ENCODE results near the gene RND1. TPM values are rescaled to one million over a fixed set of nuclear protein-coding genes. Genes with fewer than 3 reads are reported as not detected.

Gene RND1
- total and polyA plus RNA-seq, 2 of the 13 experiments (the other 11 are each of a cell fraction or from before 2014, with no cell fraction given), result 1.8 to 1.9 TPM

- TF ChIP-seq, protein P1, sequence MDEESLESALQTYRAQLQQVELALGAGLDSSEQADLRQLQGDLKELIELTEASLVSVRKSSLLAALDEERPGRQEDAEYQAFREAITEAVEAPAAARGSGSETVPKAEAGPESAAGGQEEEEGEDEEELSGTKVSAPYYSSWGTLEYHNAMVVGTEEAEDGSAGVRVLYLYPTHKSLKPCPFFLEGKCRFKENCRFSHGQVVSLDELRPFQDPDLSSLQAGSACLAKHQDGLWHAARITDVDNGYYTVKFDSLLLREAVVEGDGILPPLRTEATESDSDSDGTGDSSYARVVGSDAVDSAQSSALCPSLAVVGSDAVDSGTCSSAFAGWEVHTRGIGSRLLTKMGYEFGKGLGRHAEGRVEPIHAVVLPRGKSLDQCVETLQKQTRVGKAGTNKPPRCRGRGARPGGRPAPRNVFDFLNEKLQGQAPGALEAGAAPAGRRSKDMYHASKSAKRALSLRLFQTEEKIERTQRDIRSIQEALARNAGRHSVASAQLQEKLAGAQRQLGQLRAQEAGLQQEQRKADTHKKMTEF (CRISPR knock-in tag; IDR thresholded peaks at IDR 0.05), result peak; percentile 61; the same call in 1 of the 2 replicates
- TF ChIP-seq, protein P2, sequence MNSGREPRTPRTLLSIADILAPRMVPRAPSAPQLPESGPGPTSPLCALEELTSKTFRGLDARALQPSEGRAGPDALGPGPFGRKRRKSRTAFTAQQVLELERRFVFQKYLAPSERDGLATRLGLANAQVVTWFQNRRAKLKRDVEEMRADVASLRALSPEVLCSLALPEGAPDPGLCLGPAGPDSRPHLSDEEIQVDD (CRISPR knock-in tag; IDR thresholded peaks at IDR 0.05; ENCODE audit: borderline replicate concordance), result no peak
- TF ChIP-seq KMT2B (CRISPR knock-in tag; IDR thresholded peaks at IDR 0.05) (no peak), DBP (CRISPR knock-in tag; IDR thresholded peaks at IDR 0.05; ENCODE audit: not compliant biosample characterization) (no peak), ZNF782 (CRISPR knock-in tag; IDR thresholded peaks at IDR 0.05; ENCODE audit: borderline replicate concordance) (no peak), ZNF788 (CRISPR knock-in tag; IDR thresholded peaks at IDR 0.05; ENCODE audit: borderline replicate concordance) (no peak), ZNF296 (CRISPR knock-in tag; conservative IDR thresholded peaks at IDR 0.05) (no peak), ZBTB42 (CRISPR knock-in tag; IDR thresholded peaks at IDR 0.05) (no peak), GZF1 (CRISPR knock-in tag; IDR thresholded peaks at IDR 0.05) (no peak), HINFP (CRISPR knock-in tag; IDR thresholded peaks at IDR 0.05; ENCODE audit: low read depth) (0 out of 2 replicates have a peak, but pooled peaks have one; percentile 34), ZFAT (CRISPR knock-in tag; conservative IDR thresholded peaks at IDR 0.05) (no peak), ZIK1 (CRISPR knock-in tag; IDR thresholded peaks at IDR 0.05; ENCODE audit: borderline replicate concordance, low read depth) (no peak), ZNF546 (CRISPR knock-in tag; conservative IDR thresholded peaks at IDR 0.05) (no peak), HHEX (CRISPR knock-in tag; IDR thresholded peaks at IDR 0.05) (no peak), NCOA1 (CRISPR knock-in tag; IDR thresholded peaks at IDR 0.05) (no peak), PRDM15 (CRISPR knock-in tag; IDR thresholded peaks at IDR 0.05) (no peak), MAFK (conservative IDR thresholded peaks at IDR 0.05 in 1 of 2, IDR thresholded peaks at IDR 0.05 in 1 of 2; ENCODE audit: low read length in 2 of 2) (no peak)
- TF ChIP-seq, protein P3, sequence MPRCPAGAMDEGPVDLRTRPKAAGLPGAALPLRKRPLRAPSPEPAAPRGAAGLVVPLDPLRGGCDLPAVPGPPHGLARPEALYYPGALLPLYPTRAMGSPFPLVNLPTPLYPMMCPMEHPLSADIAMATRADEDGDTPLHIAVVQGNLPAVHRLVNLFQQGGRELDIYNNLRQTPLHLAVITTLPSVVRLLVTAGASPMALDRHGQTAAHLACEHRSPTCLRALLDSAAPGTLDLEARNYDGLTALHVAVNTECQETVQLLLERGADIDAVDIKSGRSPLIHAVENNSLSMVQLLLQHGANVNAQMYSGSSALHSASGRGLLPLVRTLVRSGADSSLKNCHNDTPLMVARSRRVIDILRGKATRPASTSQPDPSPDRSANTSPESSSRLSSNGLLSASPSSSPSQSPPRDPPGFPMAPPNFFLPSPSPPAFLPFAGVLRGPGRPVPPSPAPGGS (CRISPR knock-in tag; IDR thresholded peaks at IDR 0.05), result no peak
Measured at GRCh38 chr12:48890657-48891418, 25.2 kb upstream of the RND1 start (continued).

Data from HepG2 (cell line).